VCaP (cell line): Measurements from ENCODE around the gene NGEF.

Experiments
- H3K27ac ChIP-seq: fragments of 450-650 bp; 2 replicates; pipeline ENCODE4 v1.5.1; 2017
- TF ChIP-seq, protein P1 (sequence below): fragments of 450-650 bp; conservative IDR thresholded peaks from 2 replicates; pipeline ENCODE4 v1.5.1; 2017; ENCODE audit warnings: mild to moderate bottlenecking, moderate library complexity

Gene NGEF

DNA sequence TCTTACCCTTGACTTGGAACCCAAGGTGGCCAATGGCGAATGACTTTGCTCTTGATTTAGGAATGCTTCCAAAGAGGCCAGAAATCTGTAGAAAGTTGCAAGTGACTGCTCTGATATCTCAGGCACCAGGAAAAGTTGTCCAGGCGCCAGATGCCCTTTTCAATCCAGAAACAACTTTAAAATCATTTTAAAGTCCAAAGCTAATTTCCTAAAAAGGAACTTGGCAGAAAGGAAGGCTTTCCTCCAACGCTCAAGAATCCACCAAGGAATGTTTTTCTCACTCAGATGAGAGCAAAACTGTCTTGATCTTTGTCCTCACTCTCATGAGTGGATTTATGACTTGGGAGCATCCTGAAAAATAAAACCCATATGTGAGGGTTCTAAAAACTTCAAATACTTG is 5.3 kb downstream of the NGEF start:
- TF ChIP-seq, protein P1, sequence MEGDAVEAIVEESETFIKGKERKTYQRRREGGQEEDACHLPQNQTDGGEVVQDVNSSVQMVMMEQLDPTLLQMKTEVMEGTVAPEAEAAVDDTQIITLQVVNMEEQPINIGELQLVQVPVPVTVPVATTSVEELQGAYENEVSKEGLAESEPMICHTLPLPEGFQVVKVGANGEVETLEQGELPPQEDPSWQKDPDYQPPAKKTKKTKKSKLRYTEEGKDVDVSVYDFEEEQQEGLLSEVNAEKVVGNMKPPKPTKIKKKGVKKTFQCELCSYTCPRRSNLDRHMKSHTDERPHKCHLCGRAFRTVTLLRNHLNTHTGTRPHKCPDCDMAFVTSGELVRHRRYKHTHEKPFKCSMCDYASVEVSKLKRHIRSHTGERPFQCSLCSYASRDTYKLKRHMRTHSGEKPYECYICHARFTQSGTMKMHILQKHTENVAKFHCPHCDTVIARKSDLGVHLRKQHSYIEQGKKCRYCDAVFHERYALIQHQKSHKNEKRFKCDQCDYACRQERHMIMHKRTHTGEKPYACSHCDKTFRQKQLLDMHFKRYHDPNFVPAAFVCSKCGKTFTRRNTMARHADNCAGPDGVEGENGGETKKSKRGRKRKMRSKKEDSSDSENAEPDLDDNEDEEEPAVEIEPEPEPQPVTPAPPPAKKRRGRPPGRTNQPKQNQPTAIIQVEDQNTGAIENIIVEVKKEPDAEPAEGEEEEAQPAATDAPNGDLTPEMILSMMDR = no peak
- H3K27ac ChIP-seq = no peak overlapping the region

DNA sequence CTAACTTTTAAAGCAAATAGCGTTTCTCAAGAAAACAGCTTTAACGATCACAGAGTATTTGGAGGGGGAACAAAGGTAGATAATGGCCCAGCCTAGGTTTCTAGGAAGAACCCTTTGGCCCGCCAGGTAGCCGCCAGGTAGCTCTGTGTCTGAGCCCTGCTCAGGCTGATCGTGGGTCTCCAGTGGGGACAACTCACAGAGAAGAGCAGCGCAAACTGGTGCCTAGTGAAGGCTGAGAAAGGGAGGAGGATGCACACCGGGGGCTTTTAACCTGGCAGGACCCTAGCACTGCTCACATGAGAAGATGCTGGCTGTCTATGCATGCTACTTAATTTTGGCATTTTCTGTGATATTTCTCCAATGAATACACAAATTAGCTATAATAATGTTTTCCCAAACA is 5.8 kb downstream of the NGEF start:
- TF ChIP-seq, protein P1 = no peak
- H3K27ac ChIP-seq = no peak overlapping the region

DNA sequence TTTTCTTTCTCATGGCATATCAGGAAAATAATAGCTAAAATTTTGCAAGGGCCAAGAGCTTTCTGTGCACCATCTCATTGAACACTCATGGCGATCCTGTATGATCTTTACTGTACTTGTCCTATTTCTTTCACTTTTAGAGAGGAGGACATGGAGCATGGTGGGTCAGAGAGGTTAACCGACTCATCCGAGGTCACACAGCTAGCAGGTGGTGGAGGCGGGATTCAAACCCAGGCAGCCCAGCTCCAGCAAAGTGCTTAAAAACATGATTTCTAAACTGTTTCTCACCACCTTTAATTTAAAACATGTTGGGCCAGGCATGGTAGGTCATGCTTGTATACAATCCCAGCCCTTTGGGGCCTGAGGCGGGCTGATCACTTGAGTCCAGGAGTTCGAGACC is 6.4 kb downstream of the NGEF start:
- TF ChIP-seq, protein P1 = no peak

DNA sequence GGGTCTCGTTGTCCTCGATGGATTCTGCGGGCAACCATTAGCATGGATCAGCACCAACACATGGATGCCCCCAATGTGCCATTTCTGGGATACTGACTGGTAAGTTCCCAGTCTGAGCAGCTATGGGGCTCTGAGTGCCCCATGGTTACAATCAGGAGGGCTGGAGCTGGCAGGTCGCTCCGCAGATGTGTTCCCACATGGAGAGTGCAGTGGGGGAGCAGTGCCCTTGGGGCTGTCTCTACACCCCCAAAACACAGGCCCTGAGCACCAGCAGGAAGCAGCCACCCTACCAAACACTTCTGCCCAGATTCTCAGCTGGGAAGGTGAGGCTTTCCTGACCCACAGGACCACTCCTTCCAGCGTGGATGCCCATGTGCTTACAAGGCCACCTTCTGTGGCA is 8.0 kb downstream of the NGEF start:
- no peak overlapping the region for H3K27ac ChIP-seq
- TF ChIP-seq, protein P1 = no peak

More for the DNA sequence above, 6.4 kb downstream of the NGEF start:
- no peak overlapping the region for H3K27ac ChIP-seq

DNA sequence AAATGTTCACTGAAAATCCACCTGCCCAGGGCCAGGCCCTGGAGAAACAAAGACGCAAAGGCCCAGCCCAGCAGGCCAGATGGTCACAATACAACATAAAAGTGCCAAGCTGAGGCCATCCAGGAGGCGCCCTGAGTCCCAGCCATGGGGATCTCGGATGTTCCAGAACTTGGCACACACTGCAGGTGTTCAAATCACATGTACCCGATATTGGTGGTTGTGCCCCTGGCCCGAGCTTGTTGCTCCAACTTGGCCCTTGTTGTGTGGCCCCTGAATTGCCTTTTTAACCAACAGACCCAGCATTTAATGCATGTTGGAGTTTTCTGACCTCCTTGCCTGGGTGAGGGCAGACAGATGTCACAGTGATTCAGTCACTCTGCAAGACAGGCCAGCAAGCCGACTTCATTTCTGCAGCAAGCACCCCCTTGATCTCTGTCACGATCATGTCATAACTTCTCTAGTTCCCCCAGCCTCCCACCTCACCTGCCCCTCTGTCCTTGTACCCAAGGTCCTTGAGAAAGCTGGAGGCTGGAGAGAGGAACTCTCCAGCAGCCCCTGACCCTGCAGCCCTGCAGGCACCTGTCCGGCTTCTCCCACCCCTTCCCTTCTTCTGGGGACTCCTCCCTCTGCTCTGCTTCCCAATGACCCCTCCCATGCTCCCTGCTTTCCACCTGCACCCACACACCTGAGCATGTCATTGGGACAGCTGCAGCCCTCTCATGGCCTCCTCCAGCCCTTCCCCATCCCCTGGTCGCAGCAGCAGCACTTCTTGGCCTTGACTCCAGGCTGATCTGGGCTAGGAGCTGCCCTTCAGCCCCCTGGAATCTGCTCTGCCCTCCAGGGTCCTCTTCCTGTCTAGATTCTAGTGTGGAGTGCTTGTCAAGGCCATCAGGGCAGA is 9.1 kb downstream of the NGEF start:
- H3K27ac ChIP-seq = no peak overlapping the region
- TF ChIP-seq, protein P1 = no peak

DNA sequence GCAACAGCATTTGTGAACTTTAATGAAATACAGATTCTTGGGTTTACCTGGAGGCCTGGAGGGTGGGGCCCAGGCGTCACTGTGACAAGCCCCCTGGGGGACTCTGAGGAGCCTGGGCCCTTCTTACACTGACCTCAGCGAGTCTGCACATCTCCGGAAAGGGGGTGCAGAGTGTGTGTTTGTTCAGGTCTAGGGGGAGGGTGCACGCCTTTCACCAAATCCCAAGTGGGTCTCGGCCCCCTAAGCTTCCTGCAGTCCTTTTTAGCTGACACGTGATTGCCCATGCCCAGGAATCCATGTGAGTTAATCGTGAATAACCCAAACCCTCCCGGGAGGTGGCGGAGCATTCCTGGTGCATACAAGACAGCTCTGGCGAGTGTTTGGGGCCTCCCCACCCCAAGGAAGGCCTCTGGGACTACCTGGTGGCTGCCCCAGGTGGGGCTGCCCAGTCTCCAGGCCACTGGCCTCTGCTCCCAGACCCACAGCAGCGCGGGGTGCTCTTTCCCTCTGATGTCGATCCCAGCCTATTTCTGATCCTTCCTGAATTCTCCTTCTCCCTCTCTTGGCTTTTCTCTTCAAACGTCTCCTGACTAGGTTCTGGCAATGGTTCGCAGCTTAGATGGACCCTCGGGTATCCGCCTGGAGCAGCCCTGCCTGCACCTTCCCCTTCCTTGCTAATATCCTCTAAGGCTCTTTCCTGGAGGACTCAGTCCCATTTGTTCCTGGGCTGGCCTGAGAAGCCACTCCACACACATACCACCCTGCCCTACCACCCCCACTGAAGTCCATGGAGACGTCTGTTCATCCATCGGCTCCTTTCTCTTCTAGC is 10.0 kb downstream of the NGEF start:
- TF ChIP-seq, protein P1 = no peak
- H3K27ac ChIP-seq = no peak overlapping the region
